WERI-Rb-1 (cell line): ENCODE measurements around the gene CDH23.

ENCODE experiments used
- DNase-seq: peaks from one replicate; pipeline ENCODE4 v3.0.0-alpha.2; 2020
- H3K27ac ChIP-seq: fragments of 250-450 bp; sonication (Bioruptor Pico); 2 replicates; pipeline ENCODE4 v1.5.1; 2020; ENCODE audit warnings: mild to moderate bottlenecking, moderate library complexity
- H3K27me3 ChIP-seq: fragments of 250-450 bp; sonication (Bioruptor Pico); 2 replicates; pipeline ENCODE4 v1.5.1; 2021; ENCODE audit warnings: mild to moderate bottlenecking, low read depth, moderate library complexity; ENCODE audit not compliant: insufficient read depth, severe bottlenecking
- H3K36me3 ChIP-seq: fragments of 250-450 bp; sonication (Bioruptor Pico); 2 replicates; pipeline ENCODE4 v1.5.1; 2020; ENCODE audit warnings: mild to moderate bottlenecking, moderate library complexity
- H3K4me3 ChIP-seq: 2 replicates; pipeline ENCODE4 v1.5.1; 2011; ENCODE audit warnings: low read depth, mild to moderate bottlenecking, control low read depth, low read length
- H3K9me3 ChIP-seq: fragments of 250-450 bp; sonication (Bioruptor Pico); 2 replicates; pipeline ENCODE4 v1.5.1; 2021; ENCODE audit warnings: mild to moderate bottlenecking, moderate library complexity; ENCODE audit not compliant: severe bottlenecking
- TF ChIP-seq, protein P1 (sequence below): IDR thresholded peaks from 2 replicates; pipeline ENCODE4 v1.5.1; 2011; ENCODE audit warnings: low read depth, mild to moderate bottlenecking, control low read depth, inconsistent platforms, low read length

Gene CDH23

GRCh38 chr10:71436268-71437125, 39.8 kb downstream of the CDH23 start:
- TF ChIP-seq, protein P1, sequence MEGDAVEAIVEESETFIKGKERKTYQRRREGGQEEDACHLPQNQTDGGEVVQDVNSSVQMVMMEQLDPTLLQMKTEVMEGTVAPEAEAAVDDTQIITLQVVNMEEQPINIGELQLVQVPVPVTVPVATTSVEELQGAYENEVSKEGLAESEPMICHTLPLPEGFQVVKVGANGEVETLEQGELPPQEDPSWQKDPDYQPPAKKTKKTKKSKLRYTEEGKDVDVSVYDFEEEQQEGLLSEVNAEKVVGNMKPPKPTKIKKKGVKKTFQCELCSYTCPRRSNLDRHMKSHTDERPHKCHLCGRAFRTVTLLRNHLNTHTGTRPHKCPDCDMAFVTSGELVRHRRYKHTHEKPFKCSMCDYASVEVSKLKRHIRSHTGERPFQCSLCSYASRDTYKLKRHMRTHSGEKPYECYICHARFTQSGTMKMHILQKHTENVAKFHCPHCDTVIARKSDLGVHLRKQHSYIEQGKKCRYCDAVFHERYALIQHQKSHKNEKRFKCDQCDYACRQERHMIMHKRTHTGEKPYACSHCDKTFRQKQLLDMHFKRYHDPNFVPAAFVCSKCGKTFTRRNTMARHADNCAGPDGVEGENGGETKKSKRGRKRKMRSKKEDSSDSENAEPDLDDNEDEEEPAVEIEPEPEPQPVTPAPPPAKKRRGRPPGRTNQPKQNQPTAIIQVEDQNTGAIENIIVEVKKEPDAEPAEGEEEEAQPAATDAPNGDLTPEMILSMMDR, result no peak
- H3K27me3 ChIP-seq, result no peaks in the 10 kb centered on the region
- H3K4me3 ChIP-seq, result no peak overlapping the region
- H3K36me3 ChIP-seq, result peaks cover 42% of the 10 kb centered on the region
- H3K9me3 ChIP-seq, result no peaks in the 10 kb centered on the region
- H3K27ac ChIP-seq, result no peak overlapping the region
- no peak for DNase-seq

DNA sequence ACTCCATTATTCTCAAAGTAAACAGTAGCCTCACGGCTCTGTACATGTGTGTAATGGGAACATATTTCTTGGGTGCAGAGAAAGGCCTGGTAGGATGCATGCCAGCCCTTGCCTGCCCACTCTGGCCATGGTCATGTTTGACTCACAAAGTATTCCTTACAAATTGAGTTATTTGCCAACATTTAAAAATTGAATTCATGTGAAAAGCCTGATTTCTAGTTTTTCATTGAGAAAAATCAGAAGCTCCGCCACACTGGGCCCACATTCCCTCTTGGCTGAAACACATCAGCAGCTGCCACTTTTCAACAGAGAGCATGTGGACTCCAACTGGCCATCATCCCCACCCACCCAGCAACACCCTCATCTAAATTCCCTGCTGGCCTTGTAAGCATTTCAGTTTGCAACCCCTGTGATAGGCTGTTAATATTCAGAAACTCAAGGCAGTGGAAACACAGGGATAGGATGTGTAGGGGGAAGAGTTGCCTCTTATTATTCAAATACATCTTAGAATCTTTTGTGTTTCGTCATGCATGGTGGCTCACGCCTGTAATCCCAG, 40.9 kb downstream of the CDH23 start:
- no peaks in the 10 kb centered on the region for H3K27me3 ChIP-seq
- H3K9me3 ChIP-seq, result no peaks in the 10 kb centered on the region
- H3K27ac ChIP-seq, result peak overlapping the region; percentile 10; the same call in 1 of the 2 replicates
- H3K4me3 ChIP-seq, result no peak overlapping the region
- no peak for DNase-seq
- peaks cover 43% of the 10 kb centered on the region for H3K36me3 ChIP-seq
- TF ChIP-seq, protein P1, result no peak

DNA sequence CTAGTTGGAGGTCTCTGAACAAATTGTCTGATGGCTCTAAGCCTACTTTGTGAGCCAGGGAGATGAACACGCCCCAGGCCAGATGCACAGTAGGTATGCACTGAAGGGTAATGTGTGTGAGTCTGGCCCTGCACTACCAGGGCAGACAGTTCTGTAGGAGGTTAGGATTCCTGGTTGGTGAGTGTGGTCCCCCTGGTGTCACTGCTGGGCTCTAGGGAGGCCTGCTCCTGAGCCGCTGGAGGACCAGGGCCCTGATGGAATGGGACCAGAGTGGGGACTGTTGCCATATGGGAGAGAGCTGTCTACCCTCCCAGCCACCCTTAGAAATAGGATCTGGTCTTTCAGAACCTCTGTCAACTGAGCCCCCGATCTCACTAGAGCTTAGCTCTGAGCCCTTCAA, 42.0 kb downstream of the CDH23 start:
- no peak overlapping the region for H3K4me3 ChIP-seq
- no peaks in the 10 kb centered on the region for H3K9me3 ChIP-seq
- no peak overlapping the region for H3K27ac ChIP-seq
- no peak for DNase-seq
- H3K36me3 ChIP-seq, result peaks cover 51% of the 10 kb centered on the region
- TF ChIP-seq, protein P1, result no peak
- no peaks in the 10 kb centered on the region for H3K27me3 ChIP-seq

DNA sequence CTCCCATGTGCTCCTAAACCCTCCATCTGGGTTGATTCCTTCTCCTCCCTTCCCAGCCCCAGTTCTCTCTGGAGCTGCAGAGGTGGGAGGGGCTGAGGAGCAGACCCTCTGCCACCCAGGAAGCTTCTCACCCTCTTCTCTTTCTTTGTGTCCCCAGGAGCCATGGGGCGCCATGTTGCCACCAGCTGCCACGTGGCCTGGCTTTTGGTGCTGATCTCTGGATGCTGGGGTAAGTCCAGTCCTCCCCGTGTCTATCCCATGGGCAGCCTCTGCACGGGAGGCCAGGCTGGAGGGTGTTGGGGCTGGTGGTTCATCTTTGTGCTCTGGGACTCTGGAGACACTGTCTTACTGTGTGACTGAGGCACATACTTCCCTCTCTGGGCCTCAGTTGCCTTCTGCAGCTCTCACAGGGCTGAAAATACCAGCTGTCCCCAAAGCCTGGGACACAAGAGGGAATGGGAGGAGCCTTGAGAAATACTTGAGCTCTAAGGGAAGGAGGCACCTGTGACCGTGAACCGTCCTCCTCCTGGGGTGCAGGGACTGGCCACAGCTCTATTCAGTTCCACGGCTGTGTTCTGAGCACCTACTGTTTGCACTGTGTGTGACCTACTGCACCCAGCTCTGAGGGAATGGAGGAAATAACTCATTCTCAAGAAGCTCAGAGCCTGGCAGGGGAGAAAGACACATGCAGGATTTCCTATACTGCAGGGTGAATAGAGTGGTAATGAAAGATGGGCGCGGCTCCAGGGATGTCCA, 43.1 kb downstream of the CDH23 start:
- Histone ChIP-seq H3K27me3 (no peaks in the 10 kb centered on the region), H3K27ac (no peak overlapping the region), H3K4me3 (no peak overlapping the region), H3K9me3 (no peaks in the 10 kb centered on the region), H3K36me3 (peaks cover 56% of the 10 kb centered on the region)
- TF ChIP-seq, protein P1, result no peak
- no peak for DNase-seq

- Histone ChIP-seq H3K27me3 (no peaks in the 10 kb centered on the region), H3K27ac (no peak overlapping the region), H3K4me3 (no peak overlapping the region), H3K9me3 (no peaks in the 10 kb centered on the region), H3K36me3 (peaks cover 61% of the 10 kb centered on the region)
- TF ChIP-seq, protein P1, result no peak
- DNase-seq, result no peak
These were observed 43.9 kb downstream of the CDH23 start for GRCh38 chr10:71440506-71441035.
